T-helper 2 cell treated with Interferon-gamma antibody and Interleukin-4, amounts not matched to agents 5 μg/mL and 100 μg/mL, for 36 hours (primary cell): ENCODE results near the gene TMED5.

Experiments used
- DNase-seq: peaks from one replicate; pipeline ENCODE4 v3.0.0; 2021; ENCODE audit warnings: low spot score
- H3K27ac Mint-ChIP-seq: one replicate; pipeline ENCODE4 v1.8.0; 2021; ENCODE audit warnings: mild to moderate bottlenecking, mixed read lengths
- H3K27me3 Mint-ChIP-seq: one replicate; pipeline ENCODE4 v1.8.0; 2021; ENCODE audit warnings: low read depth, mixed read lengths
- H3K36me3 Mint-ChIP-seq: one replicate; pipeline ENCODE4 v1.8.0; 2021; ENCODE audit warnings: low read depth, mixed read lengths
- H3K4me1 Mint-ChIP-seq: one replicate; pipeline ENCODE4 v1.8.0; 2021; ENCODE audit warnings: low read depth, mixed read lengths
- H3K4me3 Mint-ChIP-seq: one replicate; pipeline ENCODE4 v1.8.0; 2022; ENCODE audit warnings: mild to moderate bottlenecking, moderate library complexity, mixed read lengths
- H3K9me3 Mint-ChIP-seq: one replicate; pipeline ENCODE4 v1.8.0; 2021; ENCODE audit warnings: mixed read lengths

The TMED5 gene

GRCh38 chr1:93124556-93125355, 55.5 kb downstream of the TMED5 start:
- Mint-ChIP-seq H3K27ac (no peak overlapping the region), H3K4me1 (peaks cover 16% of the 10 kb centered on the region), H3K9me3 (no peaks in the 10 kb centered on the region), H3K4me3 (no peak overlapping the region), H3K27me3 (no peaks in the 10 kb centered on the region), H3K36me3 (peaks cover 40% of the 10 kb centered on the region)
- no peak for DNase-seq

GRCh38 chr1:93123201-93123783, 56.9 kb downstream of the TMED5 start:
- no peaks in the 10 kb centered on the region for H3K27me3 Mint-ChIP-seq
- no peaks in the 10 kb centered on the region for H3K9me3 Mint-ChIP-seq
- H3K4me3 Mint-ChIP-seq = no peak overlapping the region
- peaks cover 16% of the 10 kb centered on the region for H3K4me1 Mint-ChIP-seq
- H3K36me3 Mint-ChIP-seq = peaks cover 45% of the 10 kb centered on the region
- no peak overlapping the region for H3K27ac Mint-ChIP-seq
- DNase-seq = no peak

GRCh38 chr1:93120614-93121013, 59.6 kb downstream of the TMED5 start:
- H3K27me3 Mint-ChIP-seq = no peaks in the 10 kb centered on the region
- no peak for DNase-seq
- H3K4me1 Mint-ChIP-seq = peaks cover 16% of the 10 kb centered on the region
- no peaks in the 10 kb centered on the region for H3K9me3 Mint-ChIP-seq
- H3K27ac Mint-ChIP-seq = peak overlapping the region; percentile 43
- H3K36me3 Mint-ChIP-seq = peaks cover 53% of the 10 kb centered on the region
- no peak overlapping the region for H3K4me3 Mint-ChIP-seq

- H3K27me3 Mint-ChIP-seq = no peaks in the 10 kb centered on the region
- DNase-seq = no peak
- peaks cover 20% of the 10 kb centered on the region for H3K4me1 Mint-ChIP-seq
- H3K4me3 Mint-ChIP-seq = no peak overlapping the region
- H3K9me3 Mint-ChIP-seq = no peaks in the 10 kb centered on the region
- H3K36me3 Mint-ChIP-seq = peaks cover 44% of the 10 kb centered on the region
- H3K27ac Mint-ChIP-seq = no peak overlapping the region
Measured at GRCh38 chr1:93114391-93114790, 65.8 kb downstream of the TMED5 start.

- Mint-ChIP-seq H3K27ac (peak overlapping the region; percentile 39), H3K27me3 (no peaks in the 10 kb centered on the region), H3K4me3 (no peak overlapping the region), H3K9me3 (peaks cover 7% of the 10 kb centered on the region), H3K4me1 (peaks cover 20% of the 10 kb centered on the region), H3K36me3 (peaks cover 48% of the 10 kb centered on the region)
- DNase-seq = no peak
Measured at GRCh38 chr1:93113127-93113526, 67.1 kb downstream of the TMED5 start.

- peaks cover 20% of the 10 kb centered on the region for H3K4me1 Mint-ChIP-seq
- peaks cover 19% of the 10 kb centered on the region for H3K9me3 Mint-ChIP-seq
- H3K4me3 Mint-ChIP-seq = no peak overlapping the region
- H3K27ac Mint-ChIP-seq = no peak overlapping the region
- H3K36me3 Mint-ChIP-seq = peaks cover 52% of the 10 kb centered on the region
- DNase-seq = no peak
- H3K27me3 Mint-ChIP-seq = no peaks in the 10 kb centered on the region
Measured at GRCh38 chr1:93111561-93111960, 68.7 kb downstream of the TMED5 start.

GRCh38 chr1:93111065-93111464, 69.1 kb downstream of the TMED5 start:
- Mint-ChIP-seq H3K27me3 (no peaks in the 10 kb centered on the region), H3K4me3 (no peak overlapping the region), H3K9me3 (peaks cover 20% of the 10 kb centered on the region), H3K27ac (no peak overlapping the region), H3K36me3 (peaks cover 52% of the 10 kb centered on the region), H3K4me1 (peaks cover 20% of the 10 kb centered on the region)
- no peak for DNase-seq

- H3K4me1 Mint-ChIP-seq = peaks cover 22% of the 10 kb centered on the region
- no peak overlapping the region for H3K27ac Mint-ChIP-seq
- H3K9me3 Mint-ChIP-seq = peaks cover 28% of the 10 kb centered on the region
- H3K4me3 Mint-ChIP-seq = no peak overlapping the region
- H3K27me3 Mint-ChIP-seq = no peaks in the 10 kb centered on the region
- peaks cover 59% of the 10 kb centered on the region for H3K36me3 Mint-ChIP-seq
- no peak for DNase-seq
Measured at GRCh38 chr1:93109578-93109977, 70.6 kb downstream of the TMED5 start.

- Mint-ChIP-seq H3K4me1 (peaks cover 20% of the 10 kb centered on the region), H3K27me3 (no peaks in the 10 kb centered on the region), H3K4me3 (no peak overlapping the region), H3K36me3 (peaks cover 65% of the 10 kb centered on the region), H3K27ac (no peak overlapping the region), H3K9me3 (peaks cover 28% of the 10 kb centered on the region)
- DNase-seq = no peak
Measured at GRCh38 chr1:93108335-93108734, 71.9 kb downstream of the TMED5 start.

GRCh38 chr1:93107395-93107794, 72.8 kb downstream of the TMED5 start:
- no peak overlapping the region for H3K27ac Mint-ChIP-seq
- DNase-seq = no peak
- H3K27me3 Mint-ChIP-seq = no peaks in the 10 kb centered on the region
- H3K9me3 Mint-ChIP-seq = peaks cover 28% of the 10 kb centered on the region
- peaks cover 60% of the 10 kb centered on the region for H3K36me3 Mint-ChIP-seq
- H3K4me1 Mint-ChIP-seq = peaks cover 18% of the 10 kb centered on the region
- no peak overlapping the region for H3K4me3 Mint-ChIP-seq

- no peak overlapping the region for H3K27ac Mint-ChIP-seq
Measured at GRCh38 chr1:93106226-93106625, 74.0 kb downstream of the TMED5 start.

GRCh38 chr1:93102142-93102541, 78.1 kb downstream of the TMED5 start:
- Mint-ChIP-seq H3K4me1 (peaks cover 22% of the 10 kb centered on the region), H3K4me3 (no peak overlapping the region), H3K9me3 (peaks cover 14% of the 10 kb centered on the region), H3K27me3 (no peaks in the 10 kb centered on the region), H3K27ac (no peak overlapping the region), H3K36me3 (peaks cover 47% of the 10 kb centered on the region)
- no peak for DNase-seq

More at GRCh38 chr1:93106226-93106625, 74.0 kb downstream of the TMED5 start:
- Mint-ChIP-seq H3K4me1 (peaks cover 11% of the 10 kb centered on the region), H3K27me3 (no peaks in the 10 kb centered on the region), H3K36me3 (peaks cover 64% of the 10 kb centered on the region), H3K9me3 (peaks cover 28% of the 10 kb centered on the region), H3K4me3 (no peak overlapping the region)
- no peak for DNase-seq
